Esophagus squamous epithelium (tissue), 4 donors: ENCODE results near the gene SLF2.

Source experiments
- POLR2A ChIP-seq, 4 donors: fragments of 450-650 bp; IDR thresholded peaks; one replicate each; pipeline ENCODE4 v1.6.1; 2017; ENCODE audit warnings: antibody characterized with exemption in 4 of 4, mild to moderate bottlenecking in 4 of 4, moderate library complexity in 3 of 4
- TF ChIP-seq, protein P1 (sequence below), 6 experiments: fragments of 450-650 bp in 4 of 6; fragments of 200-600 bp in 2 of 6; sonication (generic) in 2 of 6; IDR thresholded peaks; one replicate each; pipeline ENCODE4 v1.5.1; 2016 to 2019; ENCODE audit warnings: antibody characterized with exemption in 6 of 6, mild to moderate bottlenecking in 4 of 6, moderate library complexity in 4 of 6

DNA sequence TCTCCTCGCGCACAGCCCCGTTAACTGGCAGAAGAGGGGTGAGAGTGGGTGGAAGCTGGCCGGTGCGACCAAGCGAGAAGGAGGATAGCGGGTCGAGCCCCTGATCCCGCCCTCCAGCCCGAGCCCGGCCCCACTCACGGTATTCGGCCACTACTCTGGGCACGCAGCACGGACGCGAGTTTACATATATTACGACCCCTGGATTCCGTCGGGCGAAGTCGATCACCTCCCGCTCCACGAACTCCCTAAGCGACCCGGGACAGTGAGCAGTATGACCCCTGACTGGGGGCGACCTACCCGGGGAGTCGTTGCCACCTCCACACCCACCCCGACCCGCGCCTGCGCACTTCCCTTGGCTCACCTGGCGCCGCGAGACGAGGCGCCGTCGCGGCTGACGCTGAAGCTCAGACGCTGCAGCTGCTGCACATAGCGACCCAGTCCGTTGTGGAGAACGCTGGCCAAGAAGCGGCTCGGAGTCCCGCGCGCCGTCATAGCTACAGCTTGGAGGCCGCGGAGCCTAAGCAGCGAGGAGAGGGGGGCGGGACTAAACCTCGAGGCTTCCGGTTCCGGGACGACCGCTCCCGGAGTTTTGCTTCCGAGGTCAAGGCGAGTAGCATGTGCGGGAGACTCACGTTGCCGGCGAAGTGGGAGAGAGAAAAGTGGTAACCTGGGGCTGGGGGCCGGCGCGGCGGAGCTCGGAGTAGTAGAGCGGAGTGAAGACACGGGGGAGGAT, 74.4 kb downstream of the SLF2 start, which contains the start of the genes MRPL43 and TWNK:
- peak in 1 of 4 donors; percentile 45 for TF ChIP-seq POLR2A (IDR thresholded peaks at IDR 0.05)
- TF ChIP-seq, protein P1, sequence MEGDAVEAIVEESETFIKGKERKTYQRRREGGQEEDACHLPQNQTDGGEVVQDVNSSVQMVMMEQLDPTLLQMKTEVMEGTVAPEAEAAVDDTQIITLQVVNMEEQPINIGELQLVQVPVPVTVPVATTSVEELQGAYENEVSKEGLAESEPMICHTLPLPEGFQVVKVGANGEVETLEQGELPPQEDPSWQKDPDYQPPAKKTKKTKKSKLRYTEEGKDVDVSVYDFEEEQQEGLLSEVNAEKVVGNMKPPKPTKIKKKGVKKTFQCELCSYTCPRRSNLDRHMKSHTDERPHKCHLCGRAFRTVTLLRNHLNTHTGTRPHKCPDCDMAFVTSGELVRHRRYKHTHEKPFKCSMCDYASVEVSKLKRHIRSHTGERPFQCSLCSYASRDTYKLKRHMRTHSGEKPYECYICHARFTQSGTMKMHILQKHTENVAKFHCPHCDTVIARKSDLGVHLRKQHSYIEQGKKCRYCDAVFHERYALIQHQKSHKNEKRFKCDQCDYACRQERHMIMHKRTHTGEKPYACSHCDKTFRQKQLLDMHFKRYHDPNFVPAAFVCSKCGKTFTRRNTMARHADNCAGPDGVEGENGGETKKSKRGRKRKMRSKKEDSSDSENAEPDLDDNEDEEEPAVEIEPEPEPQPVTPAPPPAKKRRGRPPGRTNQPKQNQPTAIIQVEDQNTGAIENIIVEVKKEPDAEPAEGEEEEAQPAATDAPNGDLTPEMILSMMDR (IDR thresholded peaks at IDR 0.05), result peak in 1 of 6 experiments; percentile 29
